ENCODE data around the gene DMKN. TPM values are rescaled to one million over a fixed set of nuclear protein-coding genes. Genes with fewer than 3 reads are reported as not detected.

Gene DMKN
- total and polyA plus RNA-seq, 2 donors (not counting 3 experiments of a cell fraction or from before 2014, with no cell fraction given) = not detected

GRCh38 chr19:35553385-35554000 is 40.0 kb upstream of the DMKN start:
- no peaks in the 10 kb centered on the region for H3K9me1 ChIP-seq (replicated peaks; ENCODE audit: control insufficient read depth, extremely low read depth, insufficient read depth, low read length)
- BruUV-seq (replicated peaks) = no TSS peak
- CTCF ChIA-PET = no interaction called here
- no peak for TF ChIP-seq MAX (IDR thresholded peaks at IDR 0.05; ENCODE audit: insufficient read depth, insufficient read length)
- no peak for TF ChIP-seq JUN (IDR thresholded peaks at IDR 0.05; ENCODE audit: borderline replicate concordance, insufficient read depth, insufficient read length, low read depth)
- TF ChIP-seq MYC (IDR thresholded peaks at IDR 0.05; ENCODE audit: low read depth, low read length) = no peak
- H3K9ac ChIP-seq (replicated peaks; ENCODE audit: extremely low read depth, insufficient read depth, low read length) = no peak overlapping the region
- no peaks in the 10 kb centered on the region for H3K4me1 ChIP-seq (ENCODE audit: control insufficient read depth, extremely low read depth, insufficient read depth, low read length)
- H3K9me3 ChIP-seq (replicated peaks; ENCODE audit: control insufficient read depth, insufficient read depth, low read length) = no peaks in the 10 kb centered on the region
- no peaks in the 10 kb centered on the region for H4K20me1 ChIP-seq (replicated peaks; ENCODE audit: control insufficient read depth, extremely low read depth, insufficient read depth, low read length)
- H3K79me2 ChIP-seq (ENCODE audit: control insufficient read depth, insufficient read depth, low read length) = no peaks in the 10 kb centered on the region
- intact Hi-C loops (cut with micrococcal nuclease) (no loop called here), dilution Hi-C loops (cut with MboI; ENCODE audit: extremely low pct_ligation_motif_present, low sequenced_read_pairs) (no loop called here)
- H3K27ac ChIP-seq (ENCODE audit: insufficient read depth, low read depth, low read length) = no peak overlapping the region
- no peaks in the 10 kb centered on the region for H3K36me3 ChIP-seq (ENCODE audit: control insufficient read depth in 2 of 2, extremely low read depth in 1 of 2, insufficient read depth in 2 of 2, low read length in 2 of 2)
- H2AFZ ChIP-seq (ENCODE audit: low read depth, low read length) = no peak overlapping the region
- H3K27me3 ChIP-seq (ENCODE audit: control insufficient read depth in 2 of 2, insufficient read depth in 2 of 2, low read length in 2 of 2) = no peaks in the 10 kb centered on the region
- POLR2A ChIA-PET = no interaction called here
- H3K4me3 ChIP-seq (replicated peaks in 1 of 3; ENCODE audit: insufficient read depth in 1 of 3, low read depth in 1 of 3, low read length in 3 of 3) = no peak overlapping the region
- H3K4me2 ChIP-seq (ENCODE audit: insufficient read depth, low read length) = no peak overlapping the region
- FAIRE-seq = no peak
- no peak for DNase-seq (ENCODE audit: low read depth, low spot score)

GRCh38 chr19:35552534-35553384 is 39.3 kb upstream of the DMKN start:
- Histone ChIP-seq H3K27me3 (ENCODE audit: control insufficient read depth in 2 of 2, insufficient read depth in 2 of 2, low read length in 2 of 2) (no peaks in the 10 kb centered on the region), H3K79me2 (ENCODE audit: control insufficient read depth, insufficient read depth, low read length) (no peaks in the 10 kb centered on the region), H3K4me1 (ENCODE audit: control insufficient read depth, extremely low read depth, insufficient read depth, low read length) (no peaks in the 10 kb centered on the region), H3K4me3 (replicated peaks in 1 of 3; ENCODE audit: insufficient read depth in 1 of 3, low read depth in 1 of 3, low read length in 3 of 3) (no peak overlapping the region), H3K9me3 (replicated peaks; ENCODE audit: control insufficient read depth, insufficient read depth, low read length) (no peaks in the 10 kb centered on the region), H3K27ac (ENCODE audit: insufficient read depth, low read depth, low read length) (no peak overlapping the region), H3K36me3 (ENCODE audit: control insufficient read depth in 2 of 2, extremely low read depth in 1 of 2, insufficient read depth in 2 of 2, low read length in 2 of 2) (no peaks in the 10 kb centered on the region), H2AFZ (ENCODE audit: low read depth, low read length) (no peak overlapping the region), H4K20me1 (replicated peaks; ENCODE audit: control insufficient read depth, extremely low read depth, insufficient read depth, low read length) (no peaks in the 10 kb centered on the region), H3K9me1 (replicated peaks; ENCODE audit: control insufficient read depth, extremely low read depth, insufficient read depth, low read length) (no peaks in the 10 kb centered on the region), H3K9ac (replicated peaks; ENCODE audit: extremely low read depth, insufficient read depth, low read length) (no peak overlapping the region), H3K4me2 (ENCODE audit: insufficient read depth, low read length) (no peak overlapping the region)
- dilution Hi-C loops (cut with MboI; ENCODE audit: extremely low pct_ligation_motif_present, low sequenced_read_pairs) (no loop called here), intact Hi-C loops (cut with micrococcal nuclease) (no loop called here)
- POLR2A ChIA-PET = no interaction called here
- TF ChIP-seq POLR2AphosphoS5 (IDR thresholded peaks at IDR 0.05; ENCODE audit: insufficient read depth, low read depth, low read length) (no peak), POLR2A (IDR thresholded peaks at IDR 0.05; ENCODE audit: low read depth, low read length) (no peak), GATA2 (IDR thresholded peaks at IDR 0.05; ENCODE audit: insufficient read depth, insufficient read length, low read depth, low read length) (no peak), EZH2 (IDR thresholded peaks at IDR 0.05; ENCODE audit: borderline replicate concordance, low read depth, low read length, severe bottlenecking) (no peak), FOS (IDR thresholded peaks at IDR 0.05; ENCODE audit: borderline replicate concordance, insufficient read depth, low read length) (no peak), MAX (IDR thresholded peaks at IDR 0.05; ENCODE audit: insufficient read depth, insufficient read length) (no peak), JUN (IDR thresholded peaks at IDR 0.05; ENCODE audit: borderline replicate concordance, insufficient read depth, insufficient read length, low read depth) (no peak), CTCF (IDR thresholded peaks at IDR 0.05; ENCODE audit: extremely low read depth in 1 of 2, insufficient read depth in 1 of 2, low read depth in 1 of 2, low read length in 2 of 2) (no peak), MYC (IDR thresholded peaks at IDR 0.05; ENCODE audit: low read depth, low read length) (no peak)
- CTCF ChIA-PET = interaction anchor here (1.7 kb wide), 1 partner anchor 43 kb away, joined by 4 read pairs; no protein-coding TSS in a partner anchor
- BruUV-seq (replicated peaks) = no TSS peak
- FAIRE-seq = no peak
- no peak for DNase-seq (ENCODE audit: low read depth, low spot score)

Data from endothelial cell of umbilical vein (primary cell).